Measurements from ENCODE around the gene LAMA2. TPM values are rescaled to one million over a fixed set of nuclear protein-coding genes. Genes with fewer than 3 reads are reported as not detected.

Gene LAMA2
- total RNA-seq, 4 donors from 2014 or later = 154 to 331 (median 241) TPM

- TF ChIP-seq CTCF (IDR thresholded peaks at IDR 0.05; ENCODE audit: low read depth) = no peak
These were observed 624.3 kb downstream of the LAMA2 start for GRCh38 chr6:129507059-129507807.

GRCh38 chr6:129507846-129508245, 624.9 kb downstream of the LAMA2 start:
- no peak for TF ChIP-seq CTCF (IDR thresholded peaks at IDR 0.05; ENCODE audit: low read depth)

- no peak for TF ChIP-seq CTCF (IDR thresholded peaks at IDR 0.05; ENCODE audit: low read depth)
These were observed 625.7 kb downstream of the LAMA2 start for GRCh38 chr6:129508477-129509145.

GRCh38 chr6:129510950-129511349, 628.0 kb downstream of the LAMA2 start:
- TF ChIP-seq CTCF (IDR thresholded peaks at IDR 0.05; ENCODE audit: low read depth) = no peak

GRCh38 chr6:129513471-129513870, 630.5 kb downstream of the LAMA2 start:
- TF ChIP-seq CTCF (IDR thresholded peaks at IDR 0.05; ENCODE audit: low read depth) = no peak

GRCh38 chr6:129515004-129515403, 632.1 kb downstream of the LAMA2 start:
- TF ChIP-seq CTCF (IDR thresholded peaks at IDR 0.05; ENCODE audit: low read depth) = no peak

- TF ChIP-seq CTCF (IDR thresholded peaks at IDR 0.05; ENCODE audit: low read depth) = no peak
These were observed 633.1 kb downstream of the LAMA2 start for GRCh38 chr6:129516005-129516404.

Measured in subcutaneous adipose tissue (tissue), 4 donors.